NCI-H2029 treated with DMSO at 0.1 percent for 48 hours (cell line): ENCODE measurements around the gene MUC16.

Experiments
- DNase-seq: peaks from one replicate; lab custom pipeline; 2025; lab: John Stamatoyannopoulos, UW

MUC16 gene

GRCh38 chr19:9008667-9009066, 1.5 kb downstream of the MUC16 start:
- no peak for DNase-seq

GRCh38 chr19:9000933-9001332, 9.3 kb downstream of the MUC16 start:
- no peak for DNase-seq

- no peak for DNase-seq
Observed at GRCh38 chr19:8988204-8988603, 22.0 kb downstream of the MUC16 start.

GRCh38 chr19:8986296-8986695, 23.9 kb downstream of the MUC16 start:
- DNase-seq = no peak

GRCh38 chr19:8973501-8974091, 36.6 kb downstream of the MUC16 start:
- DNase-seq = no peak

- DNase-seq = no peak
Observed at GRCh38 chr19:8965887-8966286, 44.3 kb downstream of the MUC16 start.
